Esophagus squamous epithelium (tissue), 4 donors: ENCODE data around the gene RASGEF1C.

Source experiments
- POLR2A ChIP-seq, 4 donors: fragments of 450-650 bp; IDR thresholded peaks; one replicate each; pipeline ENCODE4 v1.6.1; 2017; ENCODE audit warnings: antibody characterized with exemption in 4 of 4, mild to moderate bottlenecking in 4 of 4, moderate library complexity in 3 of 4
- TF ChIP-seq, protein P1 (sequence below), 6 experiments: fragments of 450-650 bp in 4 of 6; fragments of 200-600 bp in 2 of 6; sonication (generic) in 2 of 6; IDR thresholded peaks; one replicate each; pipeline ENCODE4 v1.5.1; 2016 to 2019; ENCODE audit warnings: antibody characterized with exemption in 6 of 6, mild to moderate bottlenecking in 4 of 6, moderate library complexity in 4 of 6

DNA sequence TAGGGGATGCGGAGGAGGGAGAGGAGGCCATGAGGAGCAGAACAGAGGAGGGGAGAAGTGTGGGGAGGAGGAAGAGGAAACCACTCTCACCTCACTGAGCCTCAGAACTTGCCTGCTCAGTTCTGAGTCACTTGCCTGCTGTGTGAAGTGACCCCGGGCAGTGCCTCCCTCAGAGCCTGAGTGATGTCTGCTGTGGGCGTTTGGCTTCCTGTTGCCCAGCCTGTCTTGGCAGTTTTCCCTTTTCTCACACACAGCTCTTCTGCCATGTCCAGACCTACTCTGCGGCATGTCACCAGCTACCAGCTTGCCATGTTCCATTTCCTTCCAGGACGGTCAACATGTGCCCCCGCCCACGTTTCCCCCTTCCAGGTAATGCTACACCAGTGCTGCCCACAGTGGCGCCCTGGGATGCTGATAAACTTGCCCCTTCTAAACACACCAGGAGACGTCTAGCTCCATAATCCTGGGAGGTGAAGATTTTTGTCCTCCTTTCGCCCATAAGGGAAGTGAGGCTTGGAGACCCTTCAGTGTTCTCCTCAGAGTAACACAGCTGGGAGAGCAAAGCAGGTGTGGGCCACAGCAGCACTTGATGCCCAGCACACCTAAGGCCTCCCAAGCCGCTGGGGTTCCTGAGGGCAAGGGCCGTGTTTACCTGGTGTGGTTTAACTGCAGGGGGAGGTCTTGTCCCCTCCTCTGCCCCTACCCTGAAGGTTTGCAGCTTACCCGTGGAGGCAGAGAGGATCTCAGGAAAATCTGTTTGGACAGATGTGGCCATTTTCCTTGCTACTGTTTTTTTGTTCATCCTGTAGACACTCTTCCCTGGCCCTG lies 73.7 kb downstream of the RASGEF1C start:
- TF ChIP-seq, protein P1, sequence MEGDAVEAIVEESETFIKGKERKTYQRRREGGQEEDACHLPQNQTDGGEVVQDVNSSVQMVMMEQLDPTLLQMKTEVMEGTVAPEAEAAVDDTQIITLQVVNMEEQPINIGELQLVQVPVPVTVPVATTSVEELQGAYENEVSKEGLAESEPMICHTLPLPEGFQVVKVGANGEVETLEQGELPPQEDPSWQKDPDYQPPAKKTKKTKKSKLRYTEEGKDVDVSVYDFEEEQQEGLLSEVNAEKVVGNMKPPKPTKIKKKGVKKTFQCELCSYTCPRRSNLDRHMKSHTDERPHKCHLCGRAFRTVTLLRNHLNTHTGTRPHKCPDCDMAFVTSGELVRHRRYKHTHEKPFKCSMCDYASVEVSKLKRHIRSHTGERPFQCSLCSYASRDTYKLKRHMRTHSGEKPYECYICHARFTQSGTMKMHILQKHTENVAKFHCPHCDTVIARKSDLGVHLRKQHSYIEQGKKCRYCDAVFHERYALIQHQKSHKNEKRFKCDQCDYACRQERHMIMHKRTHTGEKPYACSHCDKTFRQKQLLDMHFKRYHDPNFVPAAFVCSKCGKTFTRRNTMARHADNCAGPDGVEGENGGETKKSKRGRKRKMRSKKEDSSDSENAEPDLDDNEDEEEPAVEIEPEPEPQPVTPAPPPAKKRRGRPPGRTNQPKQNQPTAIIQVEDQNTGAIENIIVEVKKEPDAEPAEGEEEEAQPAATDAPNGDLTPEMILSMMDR (IDR thresholded peaks at IDR 0.05): no peak
- TF ChIP-seq POLR2A (IDR thresholded peaks at IDR 0.05): no peak
